Measurements from ENCODE around the gene XCL1.
A peak's percentile ranks its signal among the peaks of the same experiment; 100 is the strongest.
"Not testable (repeated sequence)": the region's sequence is repeated elsewhere in the genome, so short reads cannot be mapped to it uniquely, and the experiment has no call there.

XCL1 gene

GRCh38 chr1:168568346-168568745 is 8.1 kb upstream of the XCL1 start:
- no peak for DNase-seq

- DNase-seq: no peak
Observed at GRCh38 chr1:168570652-168571051, 5.8 kb upstream of the XCL1 start.

- DNase-seq: no peak
Observed at GRCh38 chr1:168572633-168573032, 3.8 kb upstream of the XCL1 start.

GRCh38 chr1:168574234-168574633 is 2.2 kb upstream of the XCL1 start:
- not testable (repeated sequence) for DNase-seq

GRCh38 chr1:168578531-168579185 is 2.3 kb downstream of the XCL1 start:
- not testable (repeated sequence) for DNase-seq

GRCh38 chr1:168580290-168580689 is 3.9 kb downstream of the XCL1 start:
- not testable (repeated sequence) for DNase-seq

GRCh38 chr1:168580991-168581390 is 4.6 kb downstream of the XCL1 start:
- DNase-seq: not testable (repeated sequence)

- DNase-seq: no peak
Observed at GRCh38 chr1:168581817-168582572, 5.6 kb downstream of the XCL1 start.

- DNase-seq: no peak
Observed at GRCh38 chr1:168582688-168583336, 6.4 kb downstream of the XCL1 start.

GRCh38 chr1:168583571-168583970 is 7.2 kb downstream of the XCL1 start:
- DNase-seq: no peak

- no peak for DNase-seq
Observed at GRCh38 chr1:168585191-168585590, 8.8 kb downstream of the XCL1 start.

- DNase-seq: no peak
Observed at GRCh38 chr1:168585937-168586336, 9.5 kb downstream of the XCL1 start.

GRCh38 chr1:168589167-168589566 is 12.8 kb downstream of the XCL1 start:
- no peak for DNase-seq

GRCh38 chr1:168591066-168591465 is 14.7 kb downstream of the XCL1 start:
- no peak for DNase-seq

- no peak for DNase-seq
Observed at GRCh38 chr1:168591641-168592250, 15.3 kb downstream of the XCL1 start.

- DNase-seq: not testable (repeated sequence)
Observed at GRCh38 chr1:168595403-168595802, 19.0 kb downstream of the XCL1 start.

- DNase-seq: no peak
Observed at GRCh38 chr1:168598125-168598524, 21.7 kb downstream of the XCL1 start.

GRCh38 chr1:168598892-168599291 is 22.5 kb downstream of the XCL1 start:
- no peak for DNase-seq

- no peak for DNase-seq
Observed at GRCh38 chr1:168599641-168600040, 23.2 kb downstream of the XCL1 start.

- DNase-seq: no peak
Observed at GRCh38 chr1:168601051-168601450, 24.6 kb downstream of the XCL1 start.

GRCh38 chr1:168603501-168604110 is 27.2 kb downstream of the XCL1 start:
- peak; percentile 43 for DNase-seq

- no peak for DNase-seq
Observed at GRCh38 chr1:168605443-168605842, 29.0 kb downstream of the XCL1 start.

GRCh38 chr1:168606096-168606495 is 29.7 kb downstream of the XCL1 start:
- no peak for DNase-seq

All from NCI-H1436 treated with DMSO at 0.1 percent for 48 hours (cell line).